HG02678 (cell line): ENCODE data around the gene ARHGAP6.
"Not testable (repeated sequence)": the region's sequence is repeated elsewhere in the genome, so short reads cannot be mapped to it uniquely, and the experiment has no call there.

Source experiments
- ATAC-seq: cut with Tn5 transposase; IDR thresholded peaks from one replicate; pipeline ENCODE4 v1.9.1; 2021; ENCODE audit warnings: mild to moderate bottlenecking, moderate library complexity; ENCODE audit not compliant: unreplicated experiment

The ARHGAP6 gene

DNA sequence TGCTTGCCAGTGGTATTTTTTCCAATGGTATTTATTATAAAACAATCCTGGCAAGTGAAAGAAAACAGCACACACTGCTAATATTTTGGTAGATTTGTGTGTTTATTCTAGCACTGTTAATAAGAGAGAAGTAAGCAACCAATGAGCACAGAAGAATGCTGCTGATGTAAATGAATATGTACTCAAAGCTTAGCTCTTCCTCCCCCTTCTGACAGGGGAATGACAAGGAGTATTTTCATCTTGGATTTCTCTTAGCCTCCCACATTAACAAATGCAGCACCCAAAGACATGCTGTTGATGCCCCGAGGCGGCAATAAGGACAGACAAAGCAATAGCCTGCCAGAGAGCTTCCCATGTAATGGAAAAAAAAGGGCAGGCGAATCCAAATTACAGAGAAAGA, 18.6 kb downstream of the ARHGAP6 start:
- no peak for ATAC-seq

DNA sequence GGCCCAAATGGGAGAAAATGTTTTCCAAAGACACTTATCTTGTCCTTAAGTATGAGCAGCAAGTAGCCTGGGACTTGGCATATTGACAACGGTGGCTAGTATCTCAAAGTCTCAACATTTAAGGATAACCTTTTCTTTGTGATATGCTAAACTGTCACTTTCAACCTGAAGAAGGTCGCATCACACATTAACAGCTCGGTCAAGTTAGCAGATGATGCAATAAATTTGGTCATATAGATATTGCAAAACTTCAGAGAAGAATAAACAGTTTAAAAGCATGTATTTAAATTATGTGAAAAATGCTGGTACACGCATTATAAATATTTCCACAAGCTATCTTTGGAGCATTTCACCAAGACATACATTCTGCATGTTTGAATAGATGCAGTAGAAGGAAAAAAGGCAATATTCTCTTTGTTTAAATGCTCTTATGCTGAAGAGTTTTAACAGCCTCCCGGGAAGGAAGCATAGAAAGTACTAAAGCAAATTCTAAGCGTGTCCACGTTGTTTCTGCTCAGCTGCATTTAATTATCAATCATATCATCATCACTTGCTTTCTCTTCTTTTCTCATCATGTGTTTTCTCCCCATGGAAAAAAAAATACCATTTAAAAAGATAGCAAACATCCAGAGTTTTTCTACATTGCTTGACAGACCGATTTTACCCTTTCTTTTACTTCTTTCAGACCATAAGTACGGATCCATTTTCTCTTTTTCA, 24.2 kb downstream of the ARHGAP6 start:
- no peak for ATAC-seq

DNA sequence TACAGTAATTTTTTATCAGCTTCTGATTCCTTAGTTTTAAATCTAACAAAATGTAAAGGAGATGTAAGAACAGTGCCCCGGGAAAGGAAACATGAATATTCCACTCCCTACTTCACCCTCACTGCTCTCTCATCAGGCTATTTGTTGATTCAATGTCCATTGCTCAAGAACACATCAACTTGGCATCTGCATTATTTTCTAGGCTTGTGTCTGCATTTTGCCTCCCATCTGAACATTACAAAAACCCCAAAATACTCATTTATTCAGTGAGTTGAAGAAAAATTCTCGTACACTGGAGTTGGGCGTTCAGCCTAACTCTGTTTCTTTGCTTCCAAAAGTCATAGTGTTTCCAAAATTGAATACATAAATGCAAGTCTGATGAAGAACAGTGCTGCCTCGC, 25.6 kb downstream of the ARHGAP6 start:
- ATAC-seq: no peak

DNA sequence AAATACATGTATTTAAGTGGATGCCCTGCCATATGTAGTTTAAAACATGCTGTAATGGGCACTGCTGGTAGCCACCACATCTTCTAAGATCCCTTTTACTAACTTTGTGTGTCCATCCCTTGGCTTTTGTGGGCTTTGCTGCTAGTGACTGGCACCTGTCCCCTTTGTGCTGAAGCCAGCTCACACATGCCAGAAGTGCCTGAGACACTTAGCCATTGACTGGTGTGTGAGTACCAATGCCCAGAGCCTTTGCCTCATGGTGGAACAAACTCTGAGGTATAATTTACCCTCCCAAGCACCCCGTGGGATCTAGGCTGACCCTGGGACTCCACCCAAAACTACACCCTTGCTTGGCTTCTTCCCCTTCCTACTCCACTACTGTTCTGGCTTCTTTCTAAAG, 33.0 kb downstream of the ARHGAP6 start:
- ATAC-seq: no peak

DNA sequence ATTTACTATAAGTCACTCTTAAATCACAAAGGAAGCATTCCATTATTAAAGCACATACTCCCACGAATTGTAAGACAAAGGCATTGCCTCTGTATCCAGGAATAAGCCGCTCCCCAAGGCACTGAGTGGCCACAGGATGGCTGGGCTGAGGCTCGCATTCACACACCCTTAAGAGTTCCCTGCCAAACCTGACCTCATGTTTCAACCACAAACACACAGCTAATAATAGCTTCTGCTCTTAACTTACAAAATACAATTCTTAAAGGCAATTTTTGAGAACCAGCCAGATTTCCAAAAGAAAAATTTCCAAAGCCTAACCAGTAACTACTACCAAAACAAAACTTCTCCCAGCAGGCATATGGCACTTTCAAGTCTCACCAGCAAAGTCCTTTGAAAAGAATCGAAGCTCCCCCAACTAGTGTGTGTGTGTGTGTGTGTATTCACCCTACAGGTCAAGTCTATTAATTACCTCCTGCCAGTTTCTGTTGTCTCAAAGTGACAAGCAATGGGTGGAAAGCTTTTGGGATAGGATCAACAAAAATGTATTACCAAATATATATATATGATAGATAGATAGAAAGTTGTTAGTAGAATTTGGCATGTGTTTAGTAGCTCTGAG, 36.0 kb downstream of the ARHGAP6 start:
- ATAC-seq: peak; percentile 72

DNA sequence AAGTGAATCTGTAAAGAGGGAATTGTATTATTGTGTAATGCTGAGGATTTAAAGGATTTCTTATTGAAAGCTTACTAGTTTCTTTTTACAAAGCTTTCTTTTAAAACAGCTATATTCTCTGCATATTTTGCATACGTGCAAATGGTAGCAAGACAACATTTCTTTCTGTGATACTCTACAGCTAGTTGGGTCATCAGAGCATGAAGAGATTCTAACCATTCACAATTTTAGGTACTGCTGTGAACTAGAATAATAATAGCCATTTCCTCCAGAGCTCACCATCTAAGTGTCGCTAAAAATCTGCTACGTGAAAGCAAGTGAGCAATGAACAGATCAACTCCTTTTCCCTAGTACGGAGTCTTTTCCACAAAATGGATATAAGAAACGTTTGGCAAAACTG, 37.3 kb downstream of the ARHGAP6 start:
- no peak for ATAC-seq

DNA sequence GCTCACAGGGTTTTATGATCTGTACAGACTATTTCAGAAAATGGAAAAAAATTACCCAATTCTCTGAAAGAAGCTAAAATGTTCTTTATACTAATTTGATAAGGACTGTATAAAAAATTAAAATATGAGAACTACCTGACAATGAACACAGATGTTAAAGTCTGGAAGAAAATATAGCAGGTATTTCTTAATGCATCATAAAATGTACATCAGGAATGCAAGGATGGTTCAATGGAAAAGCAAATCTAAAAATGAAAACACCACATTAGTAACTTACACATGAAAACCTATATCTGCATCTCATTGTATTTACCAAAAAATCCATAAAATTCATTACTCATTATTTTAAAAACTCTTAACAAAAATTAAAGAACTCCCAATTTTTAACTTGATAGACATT, 39.4 kb downstream of the ARHGAP6 start:
- ATAC-seq: no peak

DNA sequence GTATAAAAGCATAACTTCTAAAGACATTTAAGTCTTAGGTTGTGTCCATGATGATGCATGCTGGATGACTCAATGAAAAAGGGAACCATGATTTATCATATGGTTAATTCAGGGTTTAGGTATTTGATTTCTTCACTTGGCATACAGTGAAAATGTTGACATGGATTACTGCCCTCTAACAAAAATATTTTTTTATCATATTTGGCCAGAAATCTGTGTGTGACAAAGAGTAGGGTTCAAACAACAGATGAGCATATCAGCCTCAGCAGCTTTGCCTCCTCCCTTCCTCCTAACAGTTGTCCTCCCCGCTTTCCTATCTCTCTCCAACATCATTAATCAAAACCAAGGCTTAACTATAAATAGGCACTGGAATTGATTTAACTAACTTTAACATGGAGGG, 46.3 kb downstream of the ARHGAP6 start:
- no peak for ATAC-seq

DNA sequence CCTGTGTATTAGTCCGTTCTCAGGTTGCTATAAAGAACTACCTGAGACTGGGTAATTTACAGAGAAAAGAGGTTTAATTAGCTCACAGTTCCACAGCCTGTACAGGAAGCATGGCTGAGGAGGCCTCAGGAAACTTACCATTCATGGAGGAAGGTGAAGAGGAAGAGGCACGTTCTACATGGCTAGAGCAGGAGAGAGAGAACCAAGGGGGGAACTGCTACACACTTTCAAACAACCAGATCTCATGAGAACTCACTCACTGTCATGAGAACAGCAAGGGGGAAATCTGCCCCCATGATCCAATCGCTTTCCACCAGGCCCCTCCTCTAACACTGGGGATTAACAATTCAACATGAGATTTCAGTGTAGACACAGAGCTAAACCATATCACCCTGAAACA, 51.5 kb downstream of the ARHGAP6 start:
- not testable (repeated sequence) for ATAC-seq

DNA sequence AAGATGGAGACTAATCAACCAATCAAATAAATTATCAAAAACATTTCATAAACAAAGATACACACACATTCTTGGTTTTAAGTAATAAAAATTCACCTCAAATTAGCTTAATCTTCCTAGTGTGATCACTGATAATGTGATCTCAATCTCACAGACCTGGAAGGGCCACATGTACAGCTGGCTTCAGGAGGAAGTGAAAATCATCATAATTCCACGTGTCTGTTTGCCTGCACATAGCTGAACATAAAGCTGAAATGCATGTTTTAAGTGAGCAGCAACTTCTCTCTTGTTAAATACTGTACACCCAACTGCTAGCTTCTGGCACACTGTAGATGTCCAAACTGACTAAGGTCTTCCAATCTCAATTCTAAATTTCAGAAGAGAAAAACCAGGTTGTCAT, 53.8 kb downstream of the ARHGAP6 start:
- ATAC-seq: peak; percentile 59

DNA sequence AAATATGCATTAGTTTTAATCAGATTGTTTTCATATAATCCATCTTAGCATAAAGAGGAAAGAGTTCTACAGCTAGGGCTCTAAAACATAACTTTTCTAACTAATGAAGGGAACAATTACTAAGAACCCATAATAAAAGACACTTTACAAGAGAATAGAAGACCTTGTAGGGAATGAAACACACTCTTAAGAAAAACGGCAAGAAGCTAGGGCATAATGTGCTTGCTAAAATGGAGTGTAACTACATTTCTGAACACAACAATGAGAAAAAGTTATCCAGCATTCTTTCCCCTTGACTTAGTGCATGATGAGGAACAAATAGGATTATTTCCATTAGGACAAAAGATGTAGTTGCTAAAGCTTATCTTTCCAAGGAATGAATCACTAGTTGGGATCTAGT, 54.6 kb downstream of the ARHGAP6 start:
- ATAC-seq: no peak

DNA sequence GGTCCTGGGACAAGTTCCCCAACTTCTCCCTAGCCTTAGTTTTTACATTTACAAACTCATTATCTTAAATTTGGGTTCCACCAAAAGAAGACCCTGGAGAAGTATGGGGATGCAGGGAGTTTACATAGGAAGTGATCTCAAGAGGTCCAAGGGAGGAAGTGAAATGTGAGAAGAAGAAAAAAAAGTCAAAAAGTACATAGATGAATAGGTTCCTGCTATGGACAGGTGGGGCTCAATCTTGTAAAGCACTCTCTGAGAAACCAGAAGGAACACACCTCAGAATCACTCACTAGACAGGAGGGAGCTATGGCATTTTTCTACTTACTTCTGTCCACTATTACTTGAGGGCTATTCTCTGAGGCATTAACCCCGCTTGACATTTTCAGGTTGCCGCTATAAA, 56.6 kb downstream of the ARHGAP6 start:
- ATAC-seq: no peak

DNA sequence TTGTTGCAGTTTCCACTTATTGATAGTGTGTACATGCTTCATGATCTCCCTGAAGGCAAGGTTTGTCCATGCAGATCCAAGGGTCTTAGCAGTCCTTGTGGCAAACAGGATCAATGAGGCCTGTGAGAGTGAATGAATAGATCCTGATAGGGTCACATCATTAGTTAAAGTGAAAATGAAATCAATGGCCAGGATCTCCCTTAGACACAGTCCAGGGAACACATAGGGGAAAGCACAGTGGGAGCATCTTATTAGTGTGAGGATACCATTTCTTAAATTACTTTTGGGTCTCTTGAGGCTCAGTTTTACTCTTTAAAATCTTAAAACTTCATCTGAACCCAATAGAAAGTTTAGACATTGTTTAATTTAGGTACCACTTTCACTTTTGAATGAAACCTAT, 59.3 kb downstream of the ARHGAP6 start:
- ATAC-seq: no peak

DNA sequence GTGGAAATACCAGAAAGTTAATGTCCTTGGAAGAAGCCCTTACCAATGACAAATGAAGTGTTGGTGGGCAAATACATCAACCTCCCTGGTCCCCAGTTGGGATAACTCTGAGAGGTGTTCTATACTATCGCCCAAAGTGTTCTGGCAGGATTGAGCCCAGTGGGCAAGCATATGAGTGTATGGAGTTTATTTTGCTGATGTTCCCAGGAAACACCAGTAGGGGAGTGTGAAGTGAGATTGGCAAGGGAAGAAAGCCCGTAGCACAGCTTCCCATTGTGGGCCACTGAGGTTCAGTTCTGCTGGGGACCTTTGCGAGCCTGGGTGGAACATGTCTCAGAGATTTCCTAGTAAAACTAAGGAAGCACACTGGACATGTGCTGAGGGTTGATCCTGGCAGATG, 65.1 kb downstream of the ARHGAP6 start:
- no peak for ATAC-seq

DNA sequence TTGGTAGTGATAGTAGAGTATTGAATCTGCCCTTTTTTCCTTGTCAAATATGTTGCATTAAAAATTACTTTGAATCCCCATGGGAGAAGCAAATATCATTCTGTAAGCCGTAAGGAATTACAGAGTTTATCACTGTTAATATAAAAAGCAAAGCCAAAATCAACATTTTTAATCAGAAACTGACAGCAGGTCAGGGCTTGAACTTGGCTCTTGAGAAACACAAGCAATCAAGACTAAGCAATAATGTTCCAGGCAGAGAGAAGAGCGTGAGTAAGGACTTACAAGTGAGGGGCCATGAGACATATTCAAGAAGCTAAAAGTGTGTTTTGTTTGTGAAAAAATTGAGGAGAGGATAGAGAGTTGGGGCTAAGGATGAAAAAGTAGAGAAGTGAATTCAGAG, 68.2 kb downstream of the ARHGAP6 start:
- no peak for ATAC-seq

DNA sequence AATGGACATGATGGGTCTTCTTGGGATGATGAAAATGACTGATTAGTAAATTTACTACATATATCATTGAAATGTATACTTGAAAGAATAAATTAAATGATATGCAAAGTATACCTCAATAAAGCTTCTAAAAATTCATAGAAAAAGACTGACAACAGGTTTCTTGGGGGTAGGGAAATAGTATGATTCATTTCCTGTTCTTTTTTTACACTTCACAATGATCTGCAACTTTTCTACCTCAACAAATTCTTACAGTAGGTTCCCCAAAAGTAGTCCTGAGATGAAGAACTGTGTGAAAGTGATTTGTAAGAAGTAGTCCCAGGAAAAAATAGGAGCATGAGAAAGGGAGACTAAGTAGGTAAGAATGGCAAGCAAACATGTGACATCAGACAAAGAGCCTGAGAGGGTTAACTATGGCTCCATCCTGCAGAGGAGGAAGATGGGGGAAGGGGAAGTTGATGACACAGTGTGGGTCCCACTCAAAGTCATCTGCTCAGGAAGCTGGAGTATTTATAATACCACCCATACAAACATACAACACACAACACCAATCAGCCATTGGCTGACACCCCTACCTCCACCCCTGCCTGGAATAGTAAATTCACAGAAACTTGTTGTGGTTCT, 73.9 kb downstream of the ARHGAP6 start:
- no peak for ATAC-seq

DNA sequence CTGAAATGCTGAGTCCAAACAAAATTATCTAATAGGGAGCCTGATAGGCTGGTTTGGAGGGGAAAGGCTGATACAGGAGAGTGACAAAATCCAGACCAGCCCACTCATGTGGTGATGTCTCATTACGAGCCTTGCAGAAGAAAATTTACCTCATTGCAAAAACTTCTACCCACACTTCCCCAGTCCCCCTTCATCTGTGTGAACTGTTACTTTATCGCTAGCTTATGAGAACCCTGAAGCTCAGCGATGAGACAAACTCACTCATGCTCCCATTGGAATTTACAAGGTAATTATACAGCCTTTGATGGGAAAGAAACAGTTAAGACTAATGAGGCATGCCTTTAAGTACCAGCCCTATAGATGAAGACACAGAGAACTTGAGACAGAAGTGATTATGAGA, 76.1 kb downstream of the ARHGAP6 start:
- no peak for ATAC-seq

DNA sequence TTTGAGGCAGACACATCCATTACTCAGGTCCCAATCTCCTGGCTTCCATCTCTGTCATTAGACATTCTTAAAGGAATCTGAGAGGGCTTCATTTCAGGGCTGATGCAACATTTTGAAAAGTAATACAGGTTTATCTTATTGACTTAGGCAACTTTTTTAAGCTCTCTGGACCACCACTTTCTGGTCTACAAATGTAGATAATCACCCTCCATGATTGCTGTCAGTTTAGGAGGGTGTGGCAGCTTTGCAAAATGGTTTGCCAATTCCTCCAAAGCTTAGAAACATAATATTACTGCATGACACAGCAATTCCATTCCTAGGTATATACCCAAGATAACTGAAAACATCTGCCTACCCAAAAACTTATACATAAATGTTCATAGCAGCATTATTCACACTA, 77.6 kb downstream of the ARHGAP6 start:
- no peak for ATAC-seq

DNA sequence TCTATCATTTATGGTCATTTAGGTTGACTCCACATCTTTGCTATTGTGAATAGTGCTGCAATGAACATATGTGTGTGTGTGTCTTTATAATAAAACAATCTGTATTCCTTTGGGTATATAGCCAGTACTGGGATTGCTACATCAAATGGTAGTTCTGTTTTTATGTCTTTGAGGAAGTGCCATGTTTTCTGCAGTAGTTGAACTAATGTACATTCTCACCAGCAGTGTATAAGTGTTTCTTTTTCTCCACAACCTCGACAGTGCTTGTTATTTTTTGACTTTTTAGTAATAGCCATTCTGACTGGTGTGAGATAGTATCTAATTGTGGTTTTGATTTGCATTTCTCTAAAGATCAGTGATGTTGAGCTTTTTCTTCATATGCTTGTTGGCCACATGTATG, 80.5 kb downstream of the ARHGAP6 start:
- ATAC-seq: no peak

DNA sequence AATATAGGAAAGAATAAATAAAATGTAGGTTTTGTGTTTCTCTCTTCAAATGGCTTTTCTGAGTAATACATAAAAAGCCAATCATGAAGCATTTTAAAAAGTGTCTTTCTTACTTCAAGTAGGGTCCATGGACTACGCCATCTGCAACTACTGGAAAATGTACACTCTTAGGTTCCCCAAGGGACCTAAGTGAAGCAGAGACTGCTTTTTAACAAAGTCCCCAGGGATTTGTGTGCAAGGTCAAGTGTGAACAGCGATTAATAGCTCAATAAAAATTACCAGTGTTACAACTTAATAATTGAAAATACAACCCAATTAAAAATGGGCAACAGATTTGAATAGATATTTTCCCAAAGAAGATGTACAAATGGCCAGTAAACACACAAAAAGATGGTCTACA, 84.9 kb downstream of the ARHGAP6 start:
- ATAC-seq: no peak

DNA sequence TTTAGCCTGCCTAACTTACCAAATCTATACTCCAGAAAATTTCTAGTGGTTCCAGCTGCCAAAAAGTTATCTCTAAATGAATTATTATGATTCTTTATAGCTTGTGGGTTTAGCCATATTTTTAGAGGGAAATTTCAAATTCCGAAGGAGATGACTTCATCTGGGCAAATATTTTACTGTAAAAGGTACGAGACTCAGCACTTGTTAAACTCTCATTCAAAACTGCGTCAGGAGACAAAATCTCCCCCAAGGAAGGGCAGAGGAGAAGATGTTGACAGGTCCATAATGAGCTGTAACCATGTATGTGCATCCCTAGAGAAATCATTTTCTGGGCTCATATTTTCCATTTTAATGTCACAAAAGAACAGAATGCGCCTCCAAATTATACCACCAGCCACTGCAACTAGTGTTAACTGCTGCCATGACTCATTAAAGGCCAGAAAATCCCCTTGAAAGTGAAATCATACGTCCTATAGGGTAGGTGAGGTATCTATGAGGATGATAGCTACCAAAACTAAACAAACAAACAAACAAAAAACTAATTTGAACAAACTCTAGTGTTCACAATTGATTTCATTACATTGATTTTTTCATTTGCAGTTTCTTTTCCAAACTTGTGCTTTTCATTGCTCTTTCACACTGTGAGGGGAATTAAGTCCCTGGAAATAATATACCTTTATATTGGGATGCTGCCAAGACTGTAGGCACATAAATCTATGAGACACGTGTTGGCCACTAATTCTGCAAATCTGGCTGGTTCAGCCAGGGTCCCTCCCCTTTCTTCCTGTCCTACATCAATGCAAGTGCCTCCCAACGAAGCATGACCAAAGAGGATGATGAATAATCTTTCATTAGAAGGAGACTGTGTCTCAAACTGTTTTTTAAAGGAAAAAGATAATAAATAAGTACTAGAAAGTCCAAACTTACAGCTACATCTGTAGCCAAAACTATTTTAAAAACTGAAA, 85.8 kb downstream of the ARHGAP6 start:
- ATAC-seq: no peak
